Upper lobe of left lung (tissue), 6 donors: Measurements from ENCODE around the gene ZFHX2. TPM values are rescaled to one million over a fixed set of nuclear protein-coding genes. Genes with fewer than 3 reads are reported as not detected.

Experiments used
- ATAC-seq, 2 donors: fragments of 200-7000 bp; cut with Tn5 transposase; one replicate each; pipeline ENCODE4 v1.9.1; 2022; ENCODE audit warnings: mild to moderate bottlenecking in 2 of 2, moderate library complexity in 2 of 2; ENCODE audit not compliant: low FRiP score in 2 of 2
- DNase-seq, 2 donors: peaks; one replicate each; pipeline ENCODE4 v3.0.0-alpha.2; 2019 to 2020
- H3K27ac ChIP-seq, 4 donors: fragments of 200-600 bp; sonication (generic); one replicate each; pipeline ENCODE4 v1.5.1; 2016 to 2019
- H3K27me3 ChIP-seq, 4 donors: fragments of 200-600 bp; sonication (generic); one replicate each; pipeline ENCODE4 v1.5.1; 2017 to 2019
- H3K36me3 ChIP-seq, 4 donors: fragments of 200-600 bp; sonication (generic); one replicate each; pipeline ENCODE4 v1.5.1; 2016 to 2019
- H3K4me1 ChIP-seq, 4 donors: fragments of 200-600 bp; sonication (generic); one replicate each; pipeline ENCODE4 v1.5.1; 2018 to 2019
- H3K4me3 ChIP-seq, 4 donors: fragments of 200-600 bp; sonication (generic); one replicate each; pipeline ENCODE4 v1.5.1; 2017 to 2019; ENCODE audit warnings: mild to moderate bottlenecking in 2 of 4, moderate library complexity in 1 of 4
- H3K9me3 ChIP-seq, 4 donors: fragments of 200-600 bp; sonication (generic); one replicate each; pipeline ENCODE4 v1.5.1; 2018 to 2019
- CTCF ChIP-seq, 6 experiments: fragments of 450-650 bp in 4 of 6; fragments of 200-600 bp in 2 of 6; sonication (generic) in 2 of 6; IDR thresholded peaks; one replicate each; pipeline ENCODE4 v1.5.1; 2016 to 2019; ENCODE audit warnings: antibody characterized with exemption in 6 of 6
- EP300 ChIP-seq, 4 donors: sonication (generic); formaldehyde crosslinking; IDR thresholded peaks; one replicate each; pipeline ENCODE4 v1.5.1; 2017; ENCODE audit warnings: antibody characterized with exemption in 4 of 4, control low read depth in 2 of 4
- POLR2A ChIP-seq, 4 donors: fragments of 450-650 bp; IDR thresholded peaks; one replicate each; pipeline ENCODE4 v1.5.1; 2016 to 2017; ENCODE audit warnings: antibody characterized with exemption in 4 of 4, mild to moderate bottlenecking in 2 of 4
- POLR2AphosphoS5 ChIP-seq, 2 donors: sonication (generic); formaldehyde crosslinking; IDR thresholded peaks; one replicate each; pipeline ENCODE4 v1.5.1; 2017; ENCODE audit warnings: antibody characterized with exemption in 2 of 2
- WGBS, 2 donors: methylation state at CpG; one replicate each; pipeline ENCODE4 v1.1.5; 2017 to 2018; 5-methylcytosine and 5-hydroxymethylcytosine counted together
- total RNA-seq, 6 donors: library from RNA; depleted of rRNA in 4 of 6; stranded (reverse); fragments of >200 nt in 4 of 6; gene quantifications; one replicate each; pipeline versions ENCODE4 v1.1.0 to v1.2.1, GENCODE V29; 2016 to 2021
- donor health status: DM: no; HTN: no; CAD: no; lungs with moderate emphysema.
- donor health status: DM: no; HTN: yes; CAD: no; lungs with severe emphysema.

Gene ZFHX2
- total RNA-seq, 6 donors from 2014 or later: 1.7 to 6.3 (median 3.0) TPM

- no peaks in the 10 kb centered on the region for H3K9me3 ChIP-seq
- TF ChIP-seq EP300 (IDR thresholded peaks at IDR 0.05) (no peak), POLR2AphosphoS5 (IDR thresholded peaks at IDR 0.05) (no peak), CTCF (IDR thresholded peaks at IDR 0.05) (no peak), POLR2A (IDR thresholded peaks at IDR 0.05) (no peak)
- WGBS, 2 donors: 14 to 30% methylated on average over 4 to 5 of the region's 5 CpGs
- H3K36me3 ChIP-seq: peaks cover 0 to 28% (median 20%) of the 10 kb centered on the region in 4 donors
- H3K4me1 ChIP-seq: peaks cover 11 to 54% (median 20%) of the 10 kb centered on the region in 4 donors
- peak overlapping the region; percentile 43 to 81 (median 69) for H3K4me3 ChIP-seq
- peak overlapping the region; percentile 43 to 89 (median 72) for H3K27ac ChIP-seq
- no peaks in the 10 kb centered on the region for H3K27me3 ChIP-seq
- ATAC-seq: peak; percentile 2 to 21
- DNase-seq: peak in 1 of 2 donors; percentile 55
Measured at GRCh38 chr14:23566778-23567185, 15.2 kb upstream of the ZFHX2 start.

- TF ChIP-seq CTCF (IDR thresholded peaks at IDR 0.05): no peak
- no peak for TF ChIP-seq POLR2A (IDR thresholded peaks at IDR 0.05)
- no peak for TF ChIP-seq EP300 (IDR thresholded peaks at IDR 0.05)
- TF ChIP-seq POLR2AphosphoS5 (IDR thresholded peaks at IDR 0.05): no peak
- DNase-seq: no peak
- Histone ChIP-seq H3K27ac (peak overlapping the region in 1 of 4 donors; percentile 88), H3K9me3 (no peaks in the 10 kb centered on the region), H3K36me3 (peaks cover 0 to 30% (median 25%) of the 10 kb centered on the region in 4 donors), H3K4me3 (peak overlapping the region in 1 of 4 donors; percentile 68), H3K4me1 (peaks cover 9 to 52% (median 18%) of the 10 kb centered on the region in 4 donors), H3K27me3 (no peaks in the 10 kb centered on the region)
- WGBS, 2 donors: 90 to 94% methylated on average over 9 to 10 of the region's 10 CpGs
- ATAC-seq: no peak
Measured at GRCh38 chr14:23566112-23566777, 14.7 kb upstream of the ZFHX2 start.

- H3K27ac ChIP-seq: no peak overlapping the region
- H3K36me3 ChIP-seq: peaks cover 0 to 36% (median 29%) of the 10 kb centered on the region in 4 donors
- no peak for TF ChIP-seq POLR2A (IDR thresholded peaks at IDR 0.05)
- TF ChIP-seq CTCF (IDR thresholded peaks at IDR 0.05): no peak
- no peak for TF ChIP-seq POLR2AphosphoS5 (IDR thresholded peaks at IDR 0.05)
- TF ChIP-seq EP300 (IDR thresholded peaks at IDR 0.05): no peak
- DNase-seq (no peak), ATAC-seq (no peak)
- H3K4me1 ChIP-seq: peaks cover 9 to 47% (median 18%) of the 10 kb centered on the region in 4 donors
- no peaks in the 10 kb centered on the region for H3K27me3 ChIP-seq
- no peak overlapping the region for H3K4me3 ChIP-seq
- H3K9me3 ChIP-seq: no peaks in the 10 kb centered on the region
- WGBS, 2 donors: 90 to 93% methylated on average over 9 to 11 of the region's 11 CpGs
Measured at GRCh38 chr14:23565626-23566025, 14.1 kb upstream of the ZFHX2 start.

- H3K27me3 ChIP-seq: no peaks in the 10 kb centered on the region
- ATAC-seq (no peak), DNase-seq (no peak)
- no peak overlapping the region for H3K4me3 ChIP-seq
- 91 to 93% methylated on average over 5 to 7 of the region's 7 CpGs for WGBS, 2 donors
- no peaks in the 10 kb centered on the region for H3K9me3 ChIP-seq
- H3K36me3 ChIP-seq: peaks cover 0 to 43% (median 34%) of the 10 kb centered on the region in 4 donors
- no peak for TF ChIP-seq POLR2A (IDR thresholded peaks at IDR 0.05)
- TF ChIP-seq POLR2AphosphoS5 (IDR thresholded peaks at IDR 0.05): no peak
- TF ChIP-seq CTCF (IDR thresholded peaks at IDR 0.05): no peak
- no peak for TF ChIP-seq EP300 (IDR thresholded peaks at IDR 0.05)
- H3K27ac ChIP-seq: no peak overlapping the region
- H3K4me1 ChIP-seq: peaks cover 9 to 47% (median 18%) of the 10 kb centered on the region in 4 donors
Measured at GRCh38 chr14:23564876-23565275, 13.3 kb upstream of the ZFHX2 start.
